Liver (tissue), 9 donors: ENCODE data around the gene DHX9. TPM values are rescaled to one million over a fixed set of nuclear protein-coding genes. Genes with fewer than 3 reads are reported as not detected.

Experiments
- DNase-seq: peaks from one replicate; pipeline ENCODE4 v3.0.0-alpha.2; 2017; ENCODE audit warnings: low spot score
- H3K27ac ChIP-seq, 2 donors: one replicate each; pipeline ENCODE4 v1.7.0; 2013; ENCODE audit warnings: inconsistent platforms in 2 of 2, low read length in 2 of 2, control low read depth in 1 of 2, low read depth in 1 of 2, mild to moderate bottlenecking in 1 of 2
- H3K27me3 ChIP-seq, 4 donors: one replicate each; pipeline versions ENCODE4 v1.6.1 to v1.7.0; 2013; ENCODE audit warnings: low read length in 3 of 4, inconsistent platforms in 1 of 4, mild to moderate bottlenecking in 1 of 4, moderate library complexity in 1 of 4; ENCODE audit not compliant: control insufficient read depth in 4 of 4, insufficient read depth in 4 of 4
- H3K36me3 ChIP-seq, 4 donors: one replicate each; pipeline versions ENCODE4 v1.6.1 to v1.7.0; 2013; ENCODE audit warnings: low read length in 3 of 4, mild to moderate bottlenecking in 3 of 4, low read depth in 1 of 4, moderate library complexity in 1 of 4; ENCODE audit not compliant: control insufficient read depth in 4 of 4, insufficient read depth in 3 of 4
- H3K4me1 ChIP-seq, 4 donors: one replicate each; pipeline versions ENCODE4 v1.6.1 to v1.7.0; 2013; ENCODE audit warnings: low read length in 3 of 4, mild to moderate bottlenecking in 3 of 4, moderate library complexity in 1 of 4; ENCODE audit not compliant: control insufficient read depth in 4 of 4, insufficient read depth in 4 of 4
- H3K4me3 ChIP-seq, 3 donors: one replicate each; pipeline versions ENCODE4 v1.6.1 to v1.7.0; 2013; ENCODE audit warnings: low read length in 3 of 3, control low read depth in 1 of 3, low read depth in 1 of 3, mild to moderate bottlenecking in 1 of 3
- H3K9ac ChIP-seq, 2 donors: one replicate each; pipeline ENCODE4 v1.7.0; 2013; ENCODE audit warnings: low read length in 2 of 2, mild to moderate bottlenecking in 2 of 2, moderate library complexity in 2 of 2, control low read depth in 1 of 2, low read depth in 1 of 2
- H3K9me3 ChIP-seq, 4 donors: one replicate each; pipeline versions ENCODE4 v1.6.1 to v1.7.0; 2013; ENCODE audit warnings: low read length in 3 of 4; ENCODE audit not compliant: control insufficient read depth in 4 of 4
- ATF3 ChIP-seq: IDR thresholded peaks from 2 replicates; pipeline ENCODE4 v1.6.1; 2016; ENCODE audit warnings: antibody characterized with exemption
- CTCF ChIP-seq: fragments of 150-350 bp; IDR thresholded peaks from 2 replicates; pipeline ENCODE4 v1.5.1; 2017; ENCODE audit warnings: improper control_type of control experiment, low read depth, low read length; ENCODE audit not compliant: missing input control
- EGR1 ChIP-seq, 2 donors: IDR thresholded peaks; 2 replicates each; pipeline ENCODE4 v1.6.1; 2016 to 2018; ENCODE audit warnings: antibody characterized with exemption in 2 of 2, low read depth in 2 of 2
- FOXA1 ChIP-seq: IDR thresholded peaks from 2 replicates; pipeline ENCODE4 v1.6.1; 2016; ENCODE audit warnings: antibody characterized with exemption
- FOXA2 ChIP-seq: IDR thresholded peaks from 2 replicates; pipeline ENCODE4 v1.6.1; 2016; ENCODE audit warnings: antibody characterized with exemption
- GABPA ChIP-seq, 2 donors: IDR thresholded peaks in 1 of 2; conservative IDR thresholded peaks in 1 of 2; 2 replicates each; pipeline ENCODE4 v1.6.1; 2016; ENCODE audit warnings: antibody characterized with exemption in 2 of 2, mild to moderate bottlenecking in 1 of 2, moderate library complexity in 1 of 2
- HNF4G ChIP-seq: IDR thresholded peaks from 2 replicates; pipeline ENCODE4 v1.6.1; 2016; ENCODE audit warnings: antibody characterized with exemption
- JUND ChIP-seq, 2 donors: IDR thresholded peaks; 2 replicates each; pipeline ENCODE4 v1.6.1; 2016; ENCODE audit warnings: antibody characterized with exemption in 2 of 2
- NR2F2 ChIP-seq: IDR thresholded peaks from 2 replicates; pipeline ENCODE4 v1.6.1; 2016; ENCODE audit warnings: antibody characterized with exemption
- RAD21 ChIP-seq, 2 donors: IDR thresholded peaks; 2 replicates each; pipeline ENCODE4 v1.6.1; 2016; ENCODE audit warnings: antibody characterized with exemption in 2 of 2, mild to moderate bottlenecking in 2 of 2
- RXRA ChIP-seq, 2 donors: IDR thresholded peaks; 2 replicates each; pipeline ENCODE4 v1.6.1; 2017 to 2018; ENCODE audit warnings: antibody characterized with exemption in 2 of 2, mild to moderate bottlenecking in 1 of 2
- SP1 ChIP-seq: IDR thresholded peaks from 2 replicates; pipeline ENCODE4 v1.6.1; 2018; ENCODE audit warnings: antibody characterized with exemption, mild to moderate bottlenecking
- TAF1 ChIP-seq: conservative IDR thresholded peaks from 2 replicates; pipeline ENCODE4 v1.6.1; 2016; ENCODE audit warnings: antibody characterized with exemption, mild to moderate bottlenecking
- YY1 ChIP-seq: IDR thresholded peaks from 2 replicates; pipeline ENCODE4 v1.6.1; 2016; ENCODE audit warnings: antibody characterized with exemption, mild to moderate bottlenecking
- WGBS: extraction: QIAGEN DNeasy Blood & Tissue Kit; methylation state at CpG from one replicate; pipeline ENCODE4 v1.1.7; 2013; 5-methylcytosine and 5-hydroxymethylcytosine counted together
- polyA plus RNA-seq, 2 donors: library from polyadenylated mRNA; stranded (reverse) in 1 of 2; unstranded in 1 of 2; fragments of 200-250 nt in 1 of 2; fragments of >200 nt in 1 of 2; fragmentation: Nextera tagmentation in 1 of 2; extraction: Ambion mirVana in 1 of 2; gene quantifications; one replicate each; pipeline versions ENCODE4 v1.2.1 to v1.2.3, GENCODE V29; 2013 to 2015
- total RNA-seq, 2 donors: library from RNA; depleted of rRNA; stranded (reverse); fragments of >200 nt; gene quantifications; one replicate each; pipeline ENCODE4 v1.2.3, GENCODE V29; 2014
- TF ChIP-seq, protein P1 (sequence below): IDR thresholded peaks from 2 replicates; pipeline ENCODE4 v1.6.1; 2016; ENCODE audit warnings: antibody characterized with exemption
- TF ChIP-seq, protein P2 (sequence below): IDR thresholded peaks from 2 replicates; pipeline ENCODE4 v1.6.1; 2016; ENCODE audit warnings: antibody characterized with exemption, mild to moderate bottlenecking
- TF ChIP-seq, protein P3 (sequence below): IDR thresholded peaks from 2 replicates; pipeline ENCODE4 v1.6.1; 2016; ENCODE audit warnings: antibody characterized with exemption
- donor health status: healthy.
- donor health status: healthy.
- donor health status: healthy.
- donor health status: healthy.
- donor health status: healthy.

DHX9 gene
- total and polyA plus RNA-seq, 4 donors: 23.1 to 108 (median 47.3) TPM

DNA sequence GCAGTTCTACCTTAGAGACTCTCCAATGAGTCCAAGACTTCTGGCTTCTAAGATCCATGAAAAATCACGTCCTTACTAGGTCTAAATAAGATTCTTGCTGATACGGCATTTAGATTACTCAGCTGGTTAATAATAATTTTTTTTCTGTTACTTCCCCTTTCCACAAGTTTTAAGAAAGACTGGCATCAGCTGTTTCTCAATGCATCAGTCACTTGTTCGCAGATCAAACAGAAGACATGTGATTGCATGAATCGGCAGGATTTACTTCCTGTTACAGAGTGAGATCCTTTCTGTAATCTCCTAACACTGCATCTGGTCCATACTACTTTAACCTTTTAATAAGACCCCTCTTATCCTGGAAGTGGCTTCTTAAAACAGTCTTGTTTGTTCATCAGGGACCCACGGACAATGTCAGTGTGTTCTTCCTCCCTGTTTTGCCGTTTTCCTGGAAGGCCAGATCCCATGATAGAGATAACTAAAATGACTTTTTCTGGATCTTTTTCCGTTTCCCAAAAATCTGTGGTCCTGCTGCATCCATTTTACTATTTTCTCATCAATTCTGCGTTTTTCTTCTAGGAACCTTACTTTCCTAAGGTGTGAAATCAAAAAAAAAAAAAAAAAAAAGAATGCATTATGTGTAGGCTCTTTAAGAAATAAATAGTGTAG lies 43.5 kb upstream of the DHX9 start:
- no peak overlapping the region for H3K4me3 ChIP-seq
- TF ChIP-seq, protein P1, sequence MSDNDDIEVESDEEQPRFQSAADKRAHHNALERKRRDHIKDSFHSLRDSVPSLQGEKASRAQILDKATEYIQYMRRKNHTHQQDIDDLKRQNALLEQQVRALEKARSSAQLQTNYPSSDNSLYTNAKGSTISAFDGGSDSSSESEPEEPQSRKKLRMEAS: peak; percentile 39
- no peak for TF ChIP-seq HNF4G
- TF ChIP-seq SP1: peak; percentile 14
- no peak for TF ChIP-seq FOXA1
- TF ChIP-seq NR2F2: peak; percentile 79
- H3K36me3 ChIP-seq: no peaks in the 10 kb centered on the region
- 67% methylated on average over 8 of the region's 8 CpGs for WGBS
- peaks cover 2 to 12% (median 4%) of the 10 kb centered on the region in 4 donors for H3K4me1 ChIP-seq
- DNase-seq: no peak
- no peaks in the 10 kb centered on the region for H3K9me3 ChIP-seq
- no peak overlapping the region for H3K9ac ChIP-seq
- peak overlapping the region in 1 of 2 donors; percentile 43 for H3K27ac ChIP-seq
- H3K27me3 ChIP-seq: no peaks in the 10 kb centered on the region

GRCh38 chr1:182802006-182802803 lies 36.9 kb upstream of the DHX9 start:
- H3K36me3 ChIP-seq: peaks cover 1 to 10% (median 2%) of the 10 kb centered on the region in 4 donors
- H3K4me3 ChIP-seq: no peak overlapping the region
- WGBS: 91% methylated on average over 4 of the region's 4 CpGs
- H3K27ac ChIP-seq: no peak overlapping the region
- no peaks in the 10 kb centered on the region for H3K9me3 ChIP-seq
- H3K9ac ChIP-seq: no peak overlapping the region
- H3K4me1 ChIP-seq: no peaks in the 10 kb centered on the region
- TF ChIP-seq RAD21 (IDR thresholded peaks at IDR 0.05): no peak
- TF ChIP-seq ATF3: no peak
- no peak for TF ChIP-seq NR2F2
- TF ChIP-seq, protein P1: no peak
- TF ChIP-seq EGR1 (IDR thresholded peaks at IDR 0.05; ENCODE audit: low read depth in 2 of 2): no peak
- TF ChIP-seq, protein P2, sequence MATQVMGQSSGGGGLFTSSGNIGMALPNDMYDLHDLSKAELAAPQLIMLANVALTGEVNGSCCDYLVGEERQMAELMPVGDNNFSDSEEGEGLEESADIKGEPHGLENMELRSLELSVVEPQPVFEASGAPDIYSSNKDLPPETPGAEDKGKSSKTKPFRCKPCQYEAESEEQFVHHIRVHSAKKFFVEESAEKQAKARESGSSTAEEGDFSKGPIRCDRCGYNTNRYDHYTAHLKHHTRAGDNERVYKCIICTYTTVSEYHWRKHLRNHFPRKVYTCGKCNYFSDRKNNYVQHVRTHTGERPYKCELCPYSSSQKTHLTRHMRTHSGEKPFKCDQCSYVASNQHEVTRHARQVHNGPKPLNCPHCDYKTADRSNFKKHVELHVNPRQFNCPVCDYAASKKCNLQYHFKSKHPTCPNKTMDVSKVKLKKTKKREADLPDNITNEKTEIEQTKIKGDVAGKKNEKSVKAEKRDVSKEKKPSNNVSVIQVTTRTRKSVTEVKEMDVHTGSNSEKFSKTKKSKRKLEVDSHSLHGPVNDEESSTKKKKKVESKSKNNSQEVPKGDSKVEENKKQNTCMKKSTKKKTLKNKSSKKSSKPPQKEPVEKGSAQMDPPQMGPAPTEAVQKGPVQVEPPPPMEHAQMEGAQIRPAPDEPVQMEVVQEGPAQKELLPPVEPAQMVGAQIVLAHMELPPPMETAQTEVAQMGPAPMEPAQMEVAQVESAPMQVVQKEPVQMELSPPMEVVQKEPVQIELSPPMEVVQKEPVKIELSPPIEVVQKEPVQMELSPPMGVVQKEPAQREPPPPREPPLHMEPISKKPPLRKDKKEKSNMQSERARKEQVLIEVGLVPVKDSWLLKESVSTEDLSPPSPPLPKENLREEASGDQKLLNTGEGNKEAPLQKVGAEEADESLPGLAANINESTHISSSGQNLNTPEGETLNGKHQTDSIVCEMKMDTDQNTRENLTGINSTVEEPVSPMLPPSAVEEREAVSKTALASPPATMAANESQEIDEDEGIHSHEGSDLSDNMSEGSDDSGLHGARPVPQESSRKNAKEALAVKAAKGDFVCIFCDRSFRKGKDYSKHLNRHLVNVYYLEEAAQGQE: no peak
- TF ChIP-seq FOXA2: no peak
- no peak for TF ChIP-seq CTCF
- TF ChIP-seq, protein P3, sequence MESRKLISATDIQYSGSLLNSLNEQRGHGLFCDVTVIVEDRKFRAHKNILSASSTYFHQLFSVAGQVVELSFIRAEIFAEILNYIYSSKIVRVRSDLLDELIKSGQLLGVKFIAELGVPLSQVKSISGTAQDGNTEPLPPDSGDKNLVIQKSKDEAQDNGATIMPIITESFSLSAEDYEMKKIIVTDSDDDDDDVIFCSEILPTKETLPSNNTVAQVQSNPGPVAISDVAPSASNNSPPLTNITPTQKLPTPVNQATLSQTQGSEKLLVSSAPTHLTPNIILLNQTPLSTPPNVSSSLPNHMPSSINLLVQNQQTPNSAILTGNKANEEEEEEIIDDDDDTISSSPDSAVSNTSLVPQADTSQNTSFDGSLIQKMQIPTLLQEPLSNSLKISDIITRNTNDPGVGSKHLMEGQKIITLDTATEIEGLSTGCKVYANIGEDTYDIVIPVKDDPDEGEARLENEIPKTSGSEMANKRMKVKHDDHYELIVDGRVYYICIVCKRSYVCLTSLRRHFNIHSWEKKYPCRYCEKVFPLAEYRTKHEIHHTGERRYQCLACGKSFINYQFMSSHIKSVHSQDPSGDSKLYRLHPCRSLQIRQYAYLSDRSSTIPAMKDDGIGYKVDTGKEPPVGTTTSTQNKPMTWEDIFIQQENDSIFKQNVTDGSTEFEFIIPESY: no peak
- no peak for TF ChIP-seq FOXA1
- no peak for TF ChIP-seq TAF1
- no peak for TF ChIP-seq JUND (IDR thresholded peaks at IDR 0.05)
- TF ChIP-seq YY1: no peak
- TF ChIP-seq SP1: no peak
- TF ChIP-seq RXRA (IDR thresholded peaks at IDR 0.05): no peak
- no peak for TF ChIP-seq GABPA (IDR thresholded peaks at IDR 0.05 in 1 of 2, conservative IDR thresholded peaks at IDR 0.05 in 1 of 2)
- no peak for TF ChIP-seq HNF4G
- H3K27me3 ChIP-seq: no peaks in the 10 kb centered on the region
- no peak for DNase-seq
